Activated T-cell treated with anti-CD3 and anti-CD28 coated beads for 48 hours (primary cell): ENCODE results near the gene NRG3.

ENCODE experiments used
- DNase-seq: peaks from one replicate; pipeline ENCODE4 v3.0.0-alpha.2; 2020; ENCODE audit warnings: low read depth

NRG3 gene

GRCh38 chr10:82680608-82681007 lies 805.6 kb downstream of the NRG3 start:
- DNase-seq, result no peak

- DNase-seq, result no peak
Measured at GRCh38 chr10:82683945-82684344, 809.0 kb downstream of the NRG3 start.

- DNase-seq, result no peak
Measured at GRCh38 chr10:82685087-82685486, 810.1 kb downstream of the NRG3 start.

- no peak for DNase-seq
Measured at GRCh38 chr10:82691211-82691610, 816.2 kb downstream of the NRG3 start.

- no peak for DNase-seq
Measured at GRCh38 chr10:82692458-82692857, 817.5 kb downstream of the NRG3 start.

GRCh38 chr10:82721831-82722230 lies 846.8 kb downstream of the NRG3 start:
- DNase-seq, result no peak

GRCh38 chr10:82722273-82722672 lies 847.3 kb downstream of the NRG3 start:
- no peak for DNase-seq

GRCh38 chr10:82736305-82736704 lies 861.3 kb downstream of the NRG3 start:
- no peak for DNase-seq

GRCh38 chr10:82737549-82737948 lies 862.6 kb downstream of the NRG3 start:
- no peak for DNase-seq

GRCh38 chr10:82738592-82738991 lies 863.6 kb downstream of the NRG3 start:
- no peak for DNase-seq

- no peak for DNase-seq
Measured at GRCh38 chr10:82742478-82742877, 867.5 kb downstream of the NRG3 start.

GRCh38 chr10:82742898-82743297 lies 867.9 kb downstream of the NRG3 start:
- DNase-seq, result no peak

- no peak for DNase-seq
Measured at GRCh38 chr10:82750538-82750937, 875.5 kb downstream of the NRG3 start.

GRCh38 chr10:82757397-82757796 lies 882.4 kb downstream of the NRG3 start:
- no peak for DNase-seq

GRCh38 chr10:82757901-82758300 lies 882.9 kb downstream of the NRG3 start:
- no peak for DNase-seq

GRCh38 chr10:82759050-82759449 lies 884.1 kb downstream of the NRG3 start:
- no peak for DNase-seq

GRCh38 chr10:82762641-82763040 lies 887.6 kb downstream of the NRG3 start:
- DNase-seq, result no peak

- DNase-seq, result no peak
Measured at GRCh38 chr10:82768040-82768439, 893.0 kb downstream of the NRG3 start.

- no peak for DNase-seq
Measured at GRCh38 chr10:82778908-82779307, 903.9 kb downstream of the NRG3 start.

- no peak for DNase-seq
Measured at GRCh38 chr10:82796510-82796909, 921.5 kb downstream of the NRG3 start.

GRCh38 chr10:82801289-82801688 lies 926.3 kb downstream of the NRG3 start:
- DNase-seq, result no peak

GRCh38 chr10:82811621-82812020 lies 936.6 kb downstream of the NRG3 start:
- no peak for DNase-seq

- DNase-seq, result no peak
Measured at GRCh38 chr10:82813856-82814255, 938.9 kb downstream of the NRG3 start.

- DNase-seq, result no peak
Measured at GRCh38 chr10:82814635-82815034, 939.6 kb downstream of the NRG3 start.

GRCh38 chr10:82815680-82816079 lies 940.7 kb downstream of the NRG3 start:
- DNase-seq, result no peak
